ENCODE results near the gene PRSS12. TPM values are rescaled to one million over a fixed set of nuclear protein-coding genes. Genes with fewer than 3 reads are reported as not detected.

The PRSS12 gene
- polyA plus RNA-seq, 3 donors, result not detected

DNA sequence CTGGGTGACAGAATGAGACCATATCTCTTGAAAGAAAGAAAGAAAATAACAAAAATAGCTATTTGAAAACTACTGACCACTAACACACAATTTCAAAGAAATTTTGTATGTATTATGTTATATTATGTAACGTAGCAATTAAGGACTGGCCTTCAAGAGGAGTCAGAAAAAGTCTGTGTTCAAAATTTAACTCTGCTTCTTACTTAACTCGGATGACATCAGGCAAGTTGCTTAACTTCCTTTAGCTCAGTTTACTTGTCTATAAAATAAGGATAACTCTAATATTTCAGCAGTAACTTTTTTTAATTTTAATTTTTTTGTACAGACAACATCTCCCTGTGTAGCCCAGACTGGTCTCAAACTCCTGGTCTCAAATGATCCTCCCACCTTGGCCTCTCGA, 14.6 kb upstream of the PRSS12 start:
- no peak for DNase-seq
- H3K9me3 ChIP-seq (replicated peaks in 1 of 2; ENCODE audit: control insufficient read depth in 1 of 2, insufficient read depth in 1 of 2, low read length in 2 of 2), result no peaks in the 10 kb centered on the region
- no peak overlapping the region for H3K27ac Mint-ChIP-seq
- H3K9me3 Mint-ChIP-seq, result peaks cover 0 to 6% (median 0%) of the 10 kb centered on the region in 7 donors
- H3K4me3 ChIP-seq (replicated peaks in 1 of 3; ENCODE audit: low read depth in 2 of 3, low read length in 3 of 3), result no peak overlapping the region
- H2AFZ ChIP-seq (ENCODE audit: insufficient read depth, low read depth, low read length, poor library complexity, severe bottlenecking), result no peak overlapping the region
- H3K4me2 ChIP-seq (replicated peaks; ENCODE audit: extremely low read depth, low read length, poor library complexity, severe bottlenecking), result no peak overlapping the region
- intact Hi-C loops (cut with micrococcal nuclease), result no loop called here
- H3K79me2 ChIP-seq (ENCODE audit: insufficient read depth, low read length), result no peaks in the 10 kb centered on the region
- H3K36me3 Mint-ChIP-seq, result no peaks in the 10 kb centered on the region
- H3K27ac ChIP-seq (ENCODE audit: low read depth in 1 of 2, low read length in 2 of 2), result no peak overlapping the region
- TF ChIP-seq, protein P1, sequence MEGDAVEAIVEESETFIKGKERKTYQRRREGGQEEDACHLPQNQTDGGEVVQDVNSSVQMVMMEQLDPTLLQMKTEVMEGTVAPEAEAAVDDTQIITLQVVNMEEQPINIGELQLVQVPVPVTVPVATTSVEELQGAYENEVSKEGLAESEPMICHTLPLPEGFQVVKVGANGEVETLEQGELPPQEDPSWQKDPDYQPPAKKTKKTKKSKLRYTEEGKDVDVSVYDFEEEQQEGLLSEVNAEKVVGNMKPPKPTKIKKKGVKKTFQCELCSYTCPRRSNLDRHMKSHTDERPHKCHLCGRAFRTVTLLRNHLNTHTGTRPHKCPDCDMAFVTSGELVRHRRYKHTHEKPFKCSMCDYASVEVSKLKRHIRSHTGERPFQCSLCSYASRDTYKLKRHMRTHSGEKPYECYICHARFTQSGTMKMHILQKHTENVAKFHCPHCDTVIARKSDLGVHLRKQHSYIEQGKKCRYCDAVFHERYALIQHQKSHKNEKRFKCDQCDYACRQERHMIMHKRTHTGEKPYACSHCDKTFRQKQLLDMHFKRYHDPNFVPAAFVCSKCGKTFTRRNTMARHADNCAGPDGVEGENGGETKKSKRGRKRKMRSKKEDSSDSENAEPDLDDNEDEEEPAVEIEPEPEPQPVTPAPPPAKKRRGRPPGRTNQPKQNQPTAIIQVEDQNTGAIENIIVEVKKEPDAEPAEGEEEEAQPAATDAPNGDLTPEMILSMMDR (IDR thresholded peaks at IDR 0.05), result no peak
- H3K27me3 Mint-ChIP-seq (ENCODE audit: low read depth in 3 of 3), result peaks cover 0 to 2% (median 0%) of the 10 kb centered on the region in 3 donors
- H3K4me1 ChIP-seq (ENCODE audit: control insufficient read depth in 1 of 2, insufficient read depth in 2 of 2, low read length in 2 of 2), result no peaks in the 10 kb centered on the region
- H4K20me1 ChIP-seq (ENCODE audit: insufficient read depth, low read length), result no peaks in the 10 kb centered on the region
- WGBS (ENCODE audit: insufficient coverage), result no CpG with 5 or more reads among the region's 3 CpGs
- H3K4me1 Mint-ChIP-seq, result peaks cover 7% of the 10 kb centered on the region
- H3K4me3 Mint-ChIP-seq, result no peak overlapping the region
- H3K9ac ChIP-seq (ENCODE audit: insufficient read depth, low read length, poor library complexity, severe bottlenecking), result no peak overlapping the region
- H3K36me3 ChIP-seq (replicated peaks in 1 of 2; ENCODE audit: control insufficient read depth in 1 of 2, insufficient read depth in 2 of 2, low read length in 2 of 2), result no peaks in the 10 kb centered on the region
- no peaks in the 10 kb centered on the region for H3K27me3 ChIP-seq (ENCODE audit: control insufficient read depth in 2 of 2, insufficient read depth in 2 of 2, low read length in 2 of 2)

DNA sequence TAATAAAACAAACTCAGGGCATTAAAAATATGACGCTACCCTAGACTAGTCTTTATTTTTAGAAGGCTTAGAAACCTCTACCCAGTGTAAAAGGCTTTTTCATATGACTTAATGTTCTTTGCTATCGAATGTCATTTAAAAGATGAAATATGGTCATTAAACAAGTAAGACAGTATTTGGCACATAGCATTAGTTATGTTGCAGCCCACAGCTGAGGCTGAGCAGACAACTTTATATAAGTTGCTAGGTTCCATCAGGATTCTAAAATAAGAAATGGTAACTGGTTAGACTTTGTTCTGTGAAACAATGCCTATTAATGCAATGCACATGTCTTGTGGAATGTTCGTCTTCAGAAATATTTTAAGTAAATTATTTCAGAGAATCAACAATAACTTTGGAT, 10.4 kb upstream of the PRSS12 start:
- Mint-ChIP-seq H3K9me3 (peaks cover 0 to 1% (median 0%) of the 10 kb centered on the region in 7 donors), H3K27me3 (ENCODE audit: low read depth in 3 of 3) (peaks cover 2 to 5% (median 4%) of the 10 kb centered on the region in 3 donors), H3K36me3 (no peaks in the 10 kb centered on the region), H3K27ac (no peak overlapping the region), H3K4me3 (no peak overlapping the region), H3K4me1 (peaks cover 4% of the 10 kb centered on the region)
- Histone ChIP-seq H3K9ac (ENCODE audit: insufficient read depth, low read length, poor library complexity, severe bottlenecking) (no peak overlapping the region), H3K36me3 (replicated peaks in 1 of 2; ENCODE audit: control insufficient read depth in 1 of 2, insufficient read depth in 2 of 2, low read length in 2 of 2) (no peaks in the 10 kb centered on the region), H4K20me1 (ENCODE audit: insufficient read depth, low read length) (no peaks in the 10 kb centered on the region), H2AFZ (ENCODE audit: insufficient read depth, low read depth, low read length, poor library complexity, severe bottlenecking) (no peak overlapping the region), H3K27me3 (ENCODE audit: control insufficient read depth in 2 of 2, insufficient read depth in 2 of 2, low read length in 2 of 2) (no peaks in the 10 kb centered on the region), H3K4me3 (replicated peaks in 1 of 3; ENCODE audit: low read depth in 2 of 3, low read length in 3 of 3) (no peak overlapping the region), H3K4me1 (ENCODE audit: control insufficient read depth in 1 of 2, insufficient read depth in 2 of 2, low read length in 2 of 2) (no peaks in the 10 kb centered on the region), H3K27ac (ENCODE audit: low read depth in 1 of 2, low read length in 2 of 2) (no peak overlapping the region), H3K9me3 (replicated peaks in 1 of 2; ENCODE audit: control insufficient read depth in 1 of 2, insufficient read depth in 1 of 2, low read length in 2 of 2) (no peaks in the 10 kb centered on the region), H3K4me2 (replicated peaks; ENCODE audit: extremely low read depth, low read length, poor library complexity, severe bottlenecking) (no peak overlapping the region), H3K79me2 (ENCODE audit: insufficient read depth, low read length) (no peaks in the 10 kb centered on the region)
- TF ChIP-seq, protein P1 (IDR thresholded peaks at IDR 0.05), result no peak
- intact Hi-C loops (cut with micrococcal nuclease), result no loop called here
- no peak for DNase-seq
- 100% methylated on average over 1 of the region's 3 CpGs for WGBS (ENCODE audit: insufficient coverage)
